ENCODE measurements around the gene ATF4.

- TF ChIP-seq POLR2AphosphoS5 (IDR thresholded peaks at IDR 0.05; ENCODE audit: low read depth, low read length) (no peak), FOXP2 (optimal IDR thresholded peaks at IDR 0.05; ENCODE audit: borderline replicate concordance, extremely low read depth, extremely low read length, insufficient read depth) (no peak), SIN3A (IDR thresholded peaks at IDR 0.05; ENCODE audit: borderline replicate concordance, insufficient read depth, low read length) (no peak)
Measured at GRCh38 chr22:39558950-39559349, 38.6 kb downstream of the ATF4 start.
